Tibial artery (tissue), 4 donors: ENCODE results near the gene GPR34.
A peak's percentile ranks its signal among the peaks of the same experiment; 100 is the strongest.

ENCODE experiments used
- DNase-seq, 2 donors: peaks; one replicate each; pipeline ENCODE4 v3.0.0-alpha.2; 2019
- H3K27ac ChIP-seq, 2 donors: fragments of 200-600 bp; sonication (generic) in 1 of 2; 1 replicate in 1 of 2; 2 replicates in 1 of 2; pipeline ENCODE4 v1.5.1; 2018 to 2019; ENCODE audit warnings: mild to moderate bottlenecking in 1 of 2
- H3K27me3 ChIP-seq, 2 donors: fragments of 200-600 bp; sonication (generic) in 1 of 2; one replicate each; pipeline versions ENCODE4 v1.5.1 to v1.6.0; 2016 to 2019
- H3K36me3 ChIP-seq, 3 donors: fragments of 200-600 bp; sonication (generic) in 2 of 3; one replicate each; pipeline ENCODE4 v1.5.1; 2016 to 2019; ENCODE audit warnings: mild to moderate bottlenecking in 2 of 3
- H3K4me1 ChIP-seq, 4 donors: fragments of 200-600 bp; sonication (generic) in 2 of 4; 1 replicate in 3 of 4; 2 replicates in 1 of 4; pipeline ENCODE4 v1.5.1; 2016 to 2019
- H3K4me3 ChIP-seq, 2 donors: fragments of 200-600 bp; sonication (generic) in 1 of 2; 1 replicate in 1 of 2; 2 replicates in 1 of 2; pipeline ENCODE4 v1.5.1; 2018 to 2019; ENCODE audit warnings: mild to moderate bottlenecking in 2 of 2
- H3K9me3 ChIP-seq, 3 donors: fragments of 200-600 bp; sonication (generic) in 1 of 3; one replicate each; pipeline ENCODE4 v1.5.1; 2016 to 2019
- CTCF ChIP-seq, 2 experiments: fragments of 200-600 bp in 1 of 2; fragments of 450-650 bp in 1 of 2; IDR thresholded peaks; one replicate each; pipeline ENCODE4 v1.5.1; 2017 to 2019; ENCODE audit warnings: antibody characterized with exemption in 2 of 2, mild to moderate bottlenecking in 1 of 2, moderate library complexity in 1 of 2
- intact Hi-C: fragments of 100-400 bp; cut with DNase I; formaldehyde crosslinking; loops from one replicate; pipeline ENCODE4 v1.15.0; 2023; ENCODE audit warnings: low total_unique reads

GPR34 gene

GRCh38 chrX:41686788-41687187 lies 2.0 kb upstream of the GPR34 start:
- H3K4me3 ChIP-seq, result no peak overlapping the region
- H3K27me3 ChIP-seq, result no peaks in the 10 kb centered on the region
- intact Hi-C loops, result no loop called here
- no peaks in the 10 kb centered on the region for H3K36me3 ChIP-seq
- no peaks in the 10 kb centered on the region for H3K9me3 ChIP-seq
- H3K4me1 ChIP-seq, result peaks cover 0 to 47% (median 0%) of the 10 kb centered on the region in 4 donors
- no peak for DNase-seq
- H3K27ac ChIP-seq, result no peak overlapping the region
- TF ChIP-seq CTCF (IDR thresholded peaks at IDR 0.05), result no peak

GRCh38 chrX:41688156-41688555 lies 617 bp upstream of the GPR34 start:
- H3K27ac ChIP-seq, result peak overlapping the region in 1 of 2 donors; percentile 44
- H3K4me1 ChIP-seq, result peaks cover 0 to 54% (median 0%) of the 10 kb centered on the region in 4 donors
- H3K4me3 ChIP-seq, result no peak overlapping the region
- H3K9me3 ChIP-seq, result no peaks in the 10 kb centered on the region
- no peaks in the 10 kb centered on the region for H3K36me3 ChIP-seq
- TF ChIP-seq CTCF (IDR thresholded peaks at IDR 0.05), result no peak
- no peaks in the 10 kb centered on the region for H3K27me3 ChIP-seq
- no peak for DNase-seq
- intact Hi-C loops, result no loop called here

GRCh38 chrX:41689711-41690110 lies 938 bp downstream of the GPR34 start:
- H3K36me3 ChIP-seq, result no peaks in the 10 kb centered on the region
- peak overlapping the region in 1 of 2 donors; percentile 51 for H3K27ac ChIP-seq
- TF ChIP-seq CTCF (IDR thresholded peaks at IDR 0.05), result no peak
- no peaks in the 10 kb centered on the region for H3K9me3 ChIP-seq
- no peak overlapping the region for H3K4me3 ChIP-seq
- DNase-seq, result no peak
- intact Hi-C loops, result no loop called here
- H3K4me1 ChIP-seq, result peaks cover 0 to 50% (median 1%) of the 10 kb centered on the region in 4 donors
- H3K27me3 ChIP-seq, result no peaks in the 10 kb centered on the region

DNA sequence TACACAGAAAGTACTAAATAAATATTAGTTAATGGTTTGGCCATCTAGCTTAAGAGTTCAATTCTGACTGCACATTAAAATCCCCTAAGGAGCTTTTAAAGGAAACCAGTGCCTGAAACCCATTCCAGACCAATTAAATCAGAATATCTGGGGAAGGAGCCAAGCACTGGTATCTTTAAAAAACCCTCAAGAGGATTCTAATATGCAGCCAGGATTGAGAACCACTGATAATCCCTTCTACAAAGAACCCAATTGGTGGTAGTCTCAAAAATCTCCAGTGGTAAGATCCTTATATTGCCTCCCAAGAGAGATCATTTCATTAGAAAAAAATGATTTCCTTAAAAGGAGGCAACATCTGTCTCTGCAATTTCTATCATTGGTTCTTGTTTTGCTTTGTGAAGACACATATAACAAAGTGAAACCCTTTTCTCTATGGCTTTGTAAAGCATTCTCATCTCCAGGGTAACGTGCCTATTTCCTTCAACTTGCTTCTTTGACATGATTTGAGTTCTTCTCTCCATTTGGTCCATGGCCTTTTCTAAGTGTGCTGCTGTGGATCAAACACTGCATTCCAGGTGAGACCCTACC lies 3.5 kb downstream of the GPR34 start:
- intact Hi-C loops, result no loop called here
- peaks cover 0 to 52% (median 2%) of the 10 kb centered on the region in 4 donors for H3K4me1 ChIP-seq
- peak overlapping the region in 1 of 2 donors; percentile 14 for H3K4me3 ChIP-seq
- peak overlapping the region; percentile 41 to 51 for H3K27ac ChIP-seq
- no peaks in the 10 kb centered on the region for H3K9me3 ChIP-seq
- no peaks in the 10 kb centered on the region for H3K27me3 ChIP-seq
- DNase-seq, result no peak
- no peak for TF ChIP-seq CTCF (IDR thresholded peaks at IDR 0.05)
- no peaks in the 10 kb centered on the region for H3K36me3 ChIP-seq

GRCh38 chrX:41693024-41693423 lies 4.3 kb downstream of the GPR34 start:
- DNase-seq, result no peak
- no peaks in the 10 kb centered on the region for H3K36me3 ChIP-seq
- H3K9me3 ChIP-seq, result no peaks in the 10 kb centered on the region
- H3K4me3 ChIP-seq, result no peak overlapping the region
- H3K27me3 ChIP-seq, result no peaks in the 10 kb centered on the region
- intact Hi-C loops, result no loop called here
- H3K4me1 ChIP-seq, result peaks cover 0 to 52% (median 2%) of the 10 kb centered on the region in 4 donors
- TF ChIP-seq CTCF (IDR thresholded peaks at IDR 0.05), result no peak
- peak overlapping the region in 1 of 2 donors; percentile 51 for H3K27ac ChIP-seq
